HepG2 (cell line): ENCODE measurements around the gene AGPAT3. TPM values are rescaled to one million over a fixed set of nuclear protein-coding genes. Genes with fewer than 3 reads are reported as not detected.

Experiments used
- ATAC-seq: fragments of 200-7000 bp; cut with Tn5 transposase; 3 replicates; pipeline ENCODE4 v1.9.1; 2020; ENCODE audit warnings: mild to moderate bottlenecking, moderate library complexity
- BruUV-seq: library from RNA; stranded (reverse); fragments of 400-500 nt; replicated peaks from 2 replicates; lab custom pipeline; 2021; lab: Mats Ljungman, UMichigan
- CTCF ChIA-PET: fragments of 300-600 bp; formaldehyde crosslinking; extraction: SDS; loops from one replicate; lab custom pipeline; 2021; ENCODE audit warnings: low total read pairs, inconsistent platforms, low intra/inter-chr PET ratio; lab: Yijun Ruan, JAX
- POLR2A ChIA-PET: fragments of 350-600 bp; sonication (Branson Sonifier 250); formaldehyde crosslinking; loops from one replicate; lab custom pipeline; 2020; ENCODE audit warnings: antibody characterized with exemption, inconsistent platforms; lab: Yijun Ruan, JAX
- DNase-seq: peaks from one replicate; pipeline ENCODE4 v3.0.0-alpha.2; 2015; ENCODE audit warnings: low spot score
- FAIRE-seq: peaks from 3 replicates; lab custom pipeline; 2011; peaks lifted over from hg19 to GRCh38; lab: Jason Lieb, UNC
- H2AFZ ChIP-seq: one replicate; pipeline ENCODE4 v1.6.1; 2011; ENCODE audit warnings: low read length, inconsistent platforms
- H3K27ac ChIP-seq: fragments of 300-600 bp; 3 replicates; pipeline ENCODE4 v1.8.0; 2011; ENCODE audit warnings: mixed run types, mild to moderate bottlenecking, mixed read lengths, low read length, inconsistent platforms; ENCODE audit not compliant: insufficient read depth; ENCODE audit errors: extremely low read length
- H3K27me3 ChIP-seq, 2 experiments: fragments of 200-600 bp in 1 of 2; 2 replicates in 1 of 2; 3 replicates in 1 of 2; pipeline versions ENCODE4 v1.6.0 to v1.8.0; 2011; ENCODE audit warnings: low read length in 2 of 2, mild to moderate bottlenecking in 2 of 2, moderate library complexity in 2 of 2, inconsistent platforms in 1 of 2; ENCODE audit not compliant: insufficient read depth in 2 of 2, control insufficient read depth in 1 of 2
- H3K36me3 ChIP-seq, 2 experiments: fragments of 200-600 bp in 1 of 2; replicated peaks in 1 of 2; 2 replicates in 1 of 2; 3 replicates in 1 of 2; pipeline versions ENCODE4 v1.5.1 to v1.8.0; 2011; ENCODE audit warnings: low read length in 2 of 2, inconsistent platforms in 1 of 2; ENCODE audit not compliant: insufficient read depth in 2 of 2, control insufficient read depth in 1 of 2
- H3K4me1 ChIP-seq: 2 replicates; pipeline ENCODE4 v1.5.1; 2012; ENCODE audit warnings: low read length, inconsistent platforms; ENCODE audit not compliant: insufficient read depth
- H3K4me2 ChIP-seq: 2 replicates; pipeline ENCODE4 v1.6.0; 2011; ENCODE audit warnings: low read depth, low read length, inconsistent platforms
- H3K4me3 ChIP-seq, 3 experiments: fragments of 200-600 bp in 1 of 3; sonication (generic), shearing (Covaris generic) in 1 of 3; replicated peaks in 1 of 3; 2 replicates each; pipeline ENCODE4 v1.5.1; 2011 to 2016; ENCODE audit warnings: low read length in 3 of 3, inconsistent platforms in 2 of 3, low read depth in 2 of 3, mild to moderate bottlenecking in 2 of 3, control low read depth in 1 of 3, mixed read lengths in 1 of 3; ENCODE audit not compliant: insufficient read depth in 1 of 3
- H3K79me2 ChIP-seq: one replicate; pipeline ENCODE4 v1.6.1; 2011; ENCODE audit warnings: low read length, inconsistent platforms; ENCODE audit not compliant: insufficient read depth
- H3K9ac ChIP-seq: 2 replicates; pipeline ENCODE4 v1.6.0; 2011; ENCODE audit warnings: mild to moderate bottlenecking, low read depth, low read length, inconsistent platforms; ENCODE audit not compliant: insufficient read depth
- H3K9me3 ChIP-seq: 2 replicates; pipeline ENCODE4 v1.5.1; 2012; ENCODE audit warnings: mild to moderate bottlenecking, low read length
- H4K20me1 ChIP-seq: 2 replicates; pipeline ENCODE4 v1.6.0; 2011; ENCODE audit warnings: inconsistent platforms, mild to moderate bottlenecking, low read length, moderate library complexity; ENCODE audit not compliant: insufficient read depth
- CCDC6 ChIP-seq: sonication (generic); formaldehyde crosslinking; IDR thresholded peaks from 2 replicates; pipeline ENCODE4 v1.8.1; 2022; ENCODE audit warnings: mild to moderate bottlenecking, missing genetic modification reagents, moderate library complexity
- KLF15 ChIP-seq: sonication (generic); formaldehyde crosslinking; IDR thresholded peaks from 2 replicates; pipeline ENCODE4 v1.8.1; 2023; ENCODE audit warnings: borderline replicate concordance, mild to moderate bottlenecking, inconsistent platforms, missing genetic modification reagents, mixed read lengths
- REL ChIP-seq: sonication (generic); formaldehyde crosslinking; conservative IDR thresholded peaks from 2 replicates; pipeline ENCODE4 v1.8.0; 2022; ENCODE audit warnings: mild to moderate bottlenecking, missing genetic modification reagents, moderate library complexity
- RFXANK ChIP-seq: IDR thresholded peaks from 2 replicates; pipeline ENCODE4 v1.6.1; 2016
- STAT5B ChIP-seq: sonication (generic); formaldehyde crosslinking; IDR thresholded peaks from 2 replicates; pipeline ENCODE4 v1.4.0; 2020; ENCODE audit warnings: missing genetic modification reagents
- ZNF253 ChIP-seq: sonication (generic); formaldehyde crosslinking; IDR thresholded peaks from 2 replicates; pipeline ENCODE4 v1.8.0; 2022; ENCODE audit warnings: mild to moderate bottlenecking, missing genetic modification reagents, borderline replicate concordance
- ZNF790 ChIP-seq: sonication (generic); formaldehyde crosslinking; IDR thresholded peaks from 2 replicates; pipeline ENCODE4 v1.8.0; 2022; ENCODE audit warnings: missing genetic modification reagents, mild to moderate bottlenecking, borderline replicate concordance
- WGBS: methylation state at CpG from one replicate; pipeline ENCODE4 v1.1.6; 2017; ENCODE audit warnings: low lambda C conversion rate; 5-methylcytosine and 5-hydroxymethylcytosine counted together
- in situ Hi-C: cut with HindIII; loops from 2 replicates; pipeline ENCODE4 v1.10.0; 2017; ENCODE audit warnings: low pct_unique_long_range_greater_than_20kb; ENCODE audit not compliant: extremely low pct_ligation_motif_present
- intact Hi-C: fragments of 100-400 bp; cut with micrococcal nuclease; formaldehyde crosslinking; loops from one replicate; pipeline ENCODE4 v1.10.0; 2022; ENCODE audit not compliant: unreplicated experiment
- polyA plus RNA-seq, 8 experiments: library from polyadenylated mRNA; depleted of rRNA in 3 of 8; stranded (reverse) in 7 of 8; unstranded in 1 of 8; fragments of >200 nt; fragmentation: Illumina TruSeq in 4 of 8; extraction: Trizol in 4 of 8; gene quantifications; 2 replicates each; pipeline versions ENCODE4 v1.2.1 to v1.2.3, GENCODE V29; 2011 to 2016; ENCODE audit warnings: low read depth in 4 of 8, missing spikeins in 1 of 8, mixed read lengths in 1 of 8; ENCODE audit not compliant: insufficient read depth in 1 of 8
- total RNA-seq, 5 experiments: library from RNA; depleted of rRNA; stranded (reverse); fragments of >200 nt; fragmentation: Illumina TruSeq; extraction: Trizol; gene quantifications; 2 replicates each; pipeline ENCODE4 v1.2.3, GENCODE V29; 2016; ENCODE audit warnings: low read depth in 1 of 5
- TF ChIP-seq, protein P1 (sequence below): sonication (generic); formaldehyde crosslinking; IDR thresholded peaks from 2 replicates; pipeline ENCODE4 v1.5.0; 2020; ENCODE audit warnings: mild to moderate bottlenecking, missing genetic modification reagents
- TF ChIP-seq, protein P2 (sequence below): sonication (generic); formaldehyde crosslinking; IDR thresholded peaks from 2 replicates; pipeline ENCODE4 v1.4.0; 2020; ENCODE audit warnings: missing genetic modification reagents
- TF ChIP-seq, protein P3 (sequence below): sonication (generic); formaldehyde crosslinking; IDR thresholded peaks from 2 replicates; pipeline ENCODE4 v1.4.0; 2020; ENCODE audit warnings: missing genetic modification reagents
- TF ChIP-seq, protein P4 (sequence below): sonication (generic); formaldehyde crosslinking; IDR thresholded peaks from 2 replicates; pipeline ENCODE4 v1.8.1; 2023; ENCODE audit warnings: mild to moderate bottlenecking, missing genetic modification reagents
- TF ChIP-seq, protein P5 (sequence below): sonication (generic); formaldehyde crosslinking; IDR thresholded peaks from 2 replicates; pipeline ENCODE4 v1.4.0; 2020; ENCODE audit warnings: mild to moderate bottlenecking, missing genetic modification reagents

Gene AGPAT3
- total and polyA plus RNA-seq, 2 of the 13 experiments (the other 11 are each of a cell fraction or from before 2014, with no cell fraction given), result 32.2 to 54.4 TPM

DNA sequence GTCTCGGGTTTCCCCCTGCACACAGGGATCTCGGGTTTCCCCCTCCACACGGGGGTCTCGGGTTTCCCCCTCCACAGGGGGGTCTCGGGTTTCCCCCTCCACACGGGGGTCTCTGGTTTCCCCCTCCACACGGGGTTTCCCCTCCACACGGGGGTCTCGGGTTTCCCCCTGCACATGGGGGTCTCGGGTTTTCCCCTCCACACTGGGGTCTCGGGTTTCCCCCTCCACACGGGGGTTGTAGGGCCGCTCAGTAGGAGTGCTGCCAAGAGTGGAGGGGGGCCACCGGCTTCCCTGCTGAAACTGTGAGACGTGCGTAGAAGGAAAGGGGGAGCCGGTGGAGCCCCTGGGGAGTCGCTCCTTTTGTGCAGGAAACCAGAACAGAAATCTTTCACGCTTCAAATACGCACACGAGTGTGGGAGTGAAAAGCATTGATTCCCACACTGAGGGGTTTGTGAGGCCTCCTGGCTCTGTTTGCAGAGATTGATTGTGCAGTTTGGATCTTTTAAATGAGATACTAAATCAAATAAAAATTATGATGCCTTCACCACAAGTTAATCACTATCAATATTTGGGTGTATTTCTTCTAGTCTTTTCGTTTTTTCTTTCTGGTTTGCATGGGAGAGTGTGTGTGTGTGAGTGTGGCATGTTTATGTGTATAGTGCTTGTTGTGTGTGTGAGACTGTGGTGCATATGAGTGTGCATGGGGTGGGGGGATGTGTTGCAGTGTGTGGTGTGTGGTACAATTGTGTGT is 92.8 kb downstream of the AGPAT3 start:
- no peak for DNase-seq
- no peaks in the 10 kb centered on the region; the same call in 1 of the 2 replicates for H3K4me1 ChIP-seq
- no peak for ATAC-seq
- H3K27me3 ChIP-seq, result no peaks in the 10 kb centered on the region
- intact Hi-C loops (no loop called here), in situ Hi-C loops (no loop called here)
- peaks cover 9 to 20% of the 10 kb centered on the region in 2 experiments; a peak in 4 of 5 replicates for H3K36me3 ChIP-seq
- POLR2A ChIA-PET, result no interaction called here
- no peak overlapping the region for H3K27ac ChIP-seq
- WGBS, result 98% methylated on average over 22 of the region's 22 CpGs
- CTCF ChIA-PET, result no interaction called here
- no peak for TF ChIP-seq REL (CRISPR knock-in tag)
- TF ChIP-seq, protein P1, sequence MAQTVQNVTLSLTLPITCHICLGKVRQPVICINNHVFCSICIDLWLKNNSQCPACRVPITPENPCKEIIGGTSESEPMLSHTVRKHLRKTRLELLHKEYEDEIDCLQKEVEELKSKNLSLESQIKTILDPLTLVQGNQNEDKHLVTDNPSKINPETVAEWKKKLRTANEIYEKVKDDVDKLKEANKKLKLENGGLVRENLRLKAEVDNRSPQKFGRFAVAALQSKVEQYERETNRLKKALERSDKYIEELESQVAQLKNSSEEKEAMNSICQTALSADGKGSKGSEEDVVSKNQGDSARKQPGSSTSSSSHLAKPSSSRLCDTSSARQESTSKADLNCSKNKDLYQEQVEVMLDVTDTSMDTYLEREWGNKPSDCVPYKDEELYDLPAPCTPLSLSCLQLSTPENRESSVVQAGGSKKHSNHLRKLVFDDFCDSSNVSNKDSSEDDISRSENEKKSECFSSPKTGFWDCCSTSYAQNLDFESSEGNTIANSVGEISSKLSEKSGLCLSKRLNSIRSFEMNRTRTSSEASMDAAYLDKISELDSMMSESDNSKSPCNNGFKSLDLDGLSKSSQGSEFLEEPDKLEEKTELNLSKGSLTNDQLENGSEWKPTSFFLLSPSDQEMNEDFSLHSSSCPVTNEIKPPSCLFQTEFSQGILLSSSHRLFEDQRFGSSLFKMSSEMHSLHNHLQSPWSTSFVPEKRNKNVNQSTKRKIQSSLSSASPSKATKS, result no peak
- no peak for TF ChIP-seq CCDC6 (CRISPR knock-in tag)
- TF ChIP-seq, protein P2, sequence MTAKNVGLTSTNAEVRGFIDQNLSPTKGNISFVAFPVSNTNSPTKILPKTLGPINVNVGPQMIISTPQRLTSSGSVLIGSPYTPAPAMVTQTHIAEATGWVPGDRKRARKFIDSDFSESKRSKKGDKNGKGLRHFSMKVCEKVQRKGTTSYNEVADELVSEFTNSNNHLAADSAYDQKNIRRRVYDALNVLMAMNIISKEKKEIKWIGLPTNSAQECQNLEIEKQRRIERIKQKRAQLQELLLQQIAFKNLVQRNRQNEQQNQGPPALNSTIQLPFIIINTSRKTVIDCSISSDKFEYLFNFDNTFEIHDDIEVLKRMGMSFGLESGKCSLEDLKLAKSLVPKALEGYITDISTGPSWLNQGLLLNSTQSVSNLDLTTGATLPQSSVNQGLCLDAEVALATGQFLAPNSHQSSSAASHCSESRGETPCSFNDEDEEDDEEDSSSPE (CRISPR knock-in tag), result no peak
- TF ChIP-seq STAT5B (CRISPR knock-in tag), result no peak
- no peak for TF ChIP-seq ZNF790 (CRISPR knock-in tag)
- no peak for TF ChIP-seq RFXANK
- TF ChIP-seq, protein P3, sequence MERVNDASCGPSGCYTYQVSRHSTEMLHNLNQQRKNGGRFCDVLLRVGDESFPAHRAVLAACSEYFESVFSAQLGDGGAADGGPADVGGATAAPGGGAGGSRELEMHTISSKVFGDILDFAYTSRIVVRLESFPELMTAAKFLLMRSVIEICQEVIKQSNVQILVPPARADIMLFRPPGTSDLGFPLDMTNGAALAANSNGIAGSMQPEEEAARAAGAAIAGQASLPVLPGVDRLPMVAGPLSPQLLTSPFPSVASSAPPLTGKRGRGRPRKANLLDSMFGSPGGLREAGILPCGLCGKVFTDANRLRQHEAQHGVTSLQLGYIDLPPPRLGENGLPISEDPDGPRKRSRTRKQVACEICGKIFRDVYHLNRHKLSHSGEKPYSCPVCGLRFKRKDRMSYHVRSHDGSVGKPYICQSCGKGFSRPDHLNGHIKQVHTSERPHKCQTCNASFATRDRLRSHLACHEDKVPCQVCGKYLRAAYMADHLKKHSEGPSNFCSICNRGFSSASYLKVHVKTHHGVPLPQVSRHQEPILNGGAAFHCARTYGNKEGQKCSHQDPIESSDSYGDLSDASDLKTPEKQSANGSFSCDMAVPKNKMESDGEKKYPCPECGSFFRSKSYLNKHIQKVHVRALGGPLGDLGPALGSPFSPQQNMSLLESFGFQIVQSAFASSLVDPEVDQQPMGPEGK (CRISPR knock-in tag), result no peak
- TF ChIP-seq, protein P4, sequence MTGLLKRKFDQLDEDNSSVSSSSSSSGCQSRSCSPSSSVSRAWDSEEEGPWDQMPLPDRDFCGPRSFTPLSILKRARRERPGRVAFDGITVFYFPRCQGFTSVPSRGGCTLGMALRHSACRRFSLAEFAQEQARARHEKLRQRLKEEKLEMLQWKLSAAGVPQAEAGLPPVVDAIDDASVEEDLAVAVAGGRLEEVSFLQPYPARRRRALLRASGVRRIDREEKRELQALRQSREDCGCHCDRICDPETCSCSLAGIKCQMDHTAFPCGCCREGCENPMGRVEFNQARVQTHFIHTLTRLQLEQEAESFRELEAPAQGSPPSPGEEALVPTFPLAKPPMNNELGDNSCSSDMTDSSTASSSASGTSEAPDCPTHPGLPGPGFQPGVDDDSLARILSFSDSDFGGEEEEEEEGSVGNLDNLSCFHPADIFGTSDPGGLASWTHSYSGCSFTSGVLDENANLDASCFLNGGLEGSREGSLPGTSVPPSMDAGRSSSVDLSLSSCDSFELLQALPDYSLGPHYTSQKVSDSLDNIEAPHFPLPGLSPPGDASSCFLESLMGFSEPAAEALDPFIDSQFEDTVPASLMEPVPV, result no peak
- no peak for TF ChIP-seq KLF15 (CRISPR knock-in tag)
- TF ChIP-seq ZNF253 (CRISPR knock-in tag), result no peak
- TF ChIP-seq, protein P5, sequence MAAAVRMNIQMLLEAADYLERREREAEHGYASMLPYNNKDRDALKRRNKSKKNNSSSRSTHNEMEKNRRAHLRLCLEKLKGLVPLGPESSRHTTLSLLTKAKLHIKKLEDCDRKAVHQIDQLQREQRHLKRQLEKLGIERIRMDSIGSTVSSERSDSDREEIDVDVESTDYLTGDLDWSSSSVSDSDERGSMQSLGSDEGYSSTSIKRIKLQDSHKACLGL (CRISPR knock-in tag), result no peak
- H4K20me1 ChIP-seq, result no peaks in the 10 kb centered on the region
- no peaks in the 10 kb centered on the region for H3K9me3 ChIP-seq
- BruUV-seq, result no TSS peak
- no peaks in the 10 kb centered on the region for H3K79me2 ChIP-seq
- H3K4me3 ChIP-seq, result no peak overlapping the region
- no peak for FAIRE-seq
- no peak overlapping the region for H3K4me2 ChIP-seq
- H3K9ac ChIP-seq, result no peak overlapping the region
- H2AFZ ChIP-seq, result no peak overlapping the region
